ENCODE results near the gene SLC30A1.

The SLC30A1 gene

DNA sequence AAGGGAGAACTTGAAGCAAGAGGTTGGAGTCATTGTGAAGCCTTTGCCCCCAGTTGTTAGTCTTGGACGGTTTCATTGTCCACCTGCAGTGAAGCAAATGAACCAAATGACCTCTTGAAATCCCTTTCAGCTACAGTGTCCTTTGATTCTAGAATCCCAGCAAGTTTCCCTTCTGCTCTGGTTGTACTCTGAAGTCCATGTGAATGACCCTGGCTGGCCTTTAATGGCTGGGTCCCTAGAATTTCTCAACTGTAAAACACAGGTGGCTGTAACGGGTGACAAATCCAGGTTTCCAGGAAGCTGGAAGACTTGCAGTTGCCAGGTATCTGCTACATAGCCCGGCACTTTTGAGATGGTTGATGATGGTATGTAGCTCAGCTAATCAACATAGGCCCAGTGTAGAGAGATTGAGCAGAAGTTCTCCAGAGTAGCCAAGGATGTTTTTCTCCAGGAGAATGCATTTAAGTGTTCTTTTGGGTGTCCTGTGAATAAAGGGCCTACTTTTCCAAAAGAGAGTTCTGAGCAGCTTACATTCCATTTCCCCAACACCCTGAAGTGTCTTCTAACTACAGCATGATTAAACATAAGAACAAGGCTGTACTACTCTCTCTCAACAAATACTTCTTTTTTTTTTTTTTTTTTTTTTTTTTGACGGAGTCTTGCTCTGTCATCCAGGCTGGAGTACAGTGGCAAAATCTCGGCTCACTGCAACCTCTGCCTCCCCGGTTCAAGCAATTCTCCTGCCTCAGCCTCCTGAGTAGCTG is 17.6 kb upstream of the SLC30A1 start:
- TF ChIP-seq, protein P1, sequence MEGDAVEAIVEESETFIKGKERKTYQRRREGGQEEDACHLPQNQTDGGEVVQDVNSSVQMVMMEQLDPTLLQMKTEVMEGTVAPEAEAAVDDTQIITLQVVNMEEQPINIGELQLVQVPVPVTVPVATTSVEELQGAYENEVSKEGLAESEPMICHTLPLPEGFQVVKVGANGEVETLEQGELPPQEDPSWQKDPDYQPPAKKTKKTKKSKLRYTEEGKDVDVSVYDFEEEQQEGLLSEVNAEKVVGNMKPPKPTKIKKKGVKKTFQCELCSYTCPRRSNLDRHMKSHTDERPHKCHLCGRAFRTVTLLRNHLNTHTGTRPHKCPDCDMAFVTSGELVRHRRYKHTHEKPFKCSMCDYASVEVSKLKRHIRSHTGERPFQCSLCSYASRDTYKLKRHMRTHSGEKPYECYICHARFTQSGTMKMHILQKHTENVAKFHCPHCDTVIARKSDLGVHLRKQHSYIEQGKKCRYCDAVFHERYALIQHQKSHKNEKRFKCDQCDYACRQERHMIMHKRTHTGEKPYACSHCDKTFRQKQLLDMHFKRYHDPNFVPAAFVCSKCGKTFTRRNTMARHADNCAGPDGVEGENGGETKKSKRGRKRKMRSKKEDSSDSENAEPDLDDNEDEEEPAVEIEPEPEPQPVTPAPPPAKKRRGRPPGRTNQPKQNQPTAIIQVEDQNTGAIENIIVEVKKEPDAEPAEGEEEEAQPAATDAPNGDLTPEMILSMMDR (IDR thresholded peaks at IDR 0.05; ENCODE audit: low read depth, low read length): no peak
- H3K4me3 ChIP-seq (ENCODE audit: low read depth, low read length): no peak overlapping the region

GRCh38 chr1:211595419-211595818 is 16.5 kb upstream of the SLC30A1 start:
- in situ Hi-C loops (cut with HindIII; ENCODE audit: low sequenced_read_pairs): no loop called here
- TF ChIP-seq, protein P1 (IDR thresholded peaks at IDR 0.05; ENCODE audit: low read depth, low read length): no peak
- DNase-seq (ENCODE audit: low read depth, low spot score): no peak
- H3K4me3 ChIP-seq (ENCODE audit: low read depth, low read length): no peak overlapping the region

More for the DNA sequence above, 17.6 kb upstream of the SLC30A1 start:
- in situ Hi-C loops (cut with HindIII; ENCODE audit: low sequenced_read_pairs): no loop called here
- no peak for DNase-seq (ENCODE audit: low read depth, low spot score)

DNA sequence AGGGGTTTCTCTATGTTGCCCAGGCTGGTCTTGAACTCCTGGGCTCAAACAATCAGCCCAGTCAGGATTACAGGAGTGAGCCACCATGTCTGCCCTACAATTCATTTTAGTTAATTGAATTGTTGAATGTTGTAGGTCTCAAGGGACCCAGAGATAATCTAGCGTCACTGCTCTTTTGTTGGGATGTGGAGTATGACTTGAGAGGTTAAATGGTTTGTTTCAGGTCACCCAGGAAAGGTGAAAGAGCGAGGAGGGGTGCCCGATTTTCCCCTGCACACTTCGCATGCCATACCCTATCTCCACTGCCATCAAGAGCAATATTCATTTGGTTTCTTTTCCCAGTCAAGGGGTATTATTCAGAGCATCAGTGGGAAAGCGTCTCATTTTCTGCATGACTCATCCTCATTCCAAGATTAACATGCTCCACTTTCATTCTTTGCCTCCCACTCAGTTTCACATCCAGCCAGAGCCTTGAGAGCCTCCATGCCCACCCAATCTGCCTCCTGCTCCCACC is 13.1 kb upstream of the SLC30A1 start:
- TF ChIP-seq, protein P1 (IDR thresholded peaks at IDR 0.05; ENCODE audit: low read depth, low read length): no peak
- in situ Hi-C loops (cut with HindIII; ENCODE audit: low sequenced_read_pairs): no loop called here
- peak; percentile 85 for DNase-seq (ENCODE audit: low read depth, low spot score)
- no peak overlapping the region for H3K4me3 ChIP-seq (ENCODE audit: low read depth, low read length)

DNA sequence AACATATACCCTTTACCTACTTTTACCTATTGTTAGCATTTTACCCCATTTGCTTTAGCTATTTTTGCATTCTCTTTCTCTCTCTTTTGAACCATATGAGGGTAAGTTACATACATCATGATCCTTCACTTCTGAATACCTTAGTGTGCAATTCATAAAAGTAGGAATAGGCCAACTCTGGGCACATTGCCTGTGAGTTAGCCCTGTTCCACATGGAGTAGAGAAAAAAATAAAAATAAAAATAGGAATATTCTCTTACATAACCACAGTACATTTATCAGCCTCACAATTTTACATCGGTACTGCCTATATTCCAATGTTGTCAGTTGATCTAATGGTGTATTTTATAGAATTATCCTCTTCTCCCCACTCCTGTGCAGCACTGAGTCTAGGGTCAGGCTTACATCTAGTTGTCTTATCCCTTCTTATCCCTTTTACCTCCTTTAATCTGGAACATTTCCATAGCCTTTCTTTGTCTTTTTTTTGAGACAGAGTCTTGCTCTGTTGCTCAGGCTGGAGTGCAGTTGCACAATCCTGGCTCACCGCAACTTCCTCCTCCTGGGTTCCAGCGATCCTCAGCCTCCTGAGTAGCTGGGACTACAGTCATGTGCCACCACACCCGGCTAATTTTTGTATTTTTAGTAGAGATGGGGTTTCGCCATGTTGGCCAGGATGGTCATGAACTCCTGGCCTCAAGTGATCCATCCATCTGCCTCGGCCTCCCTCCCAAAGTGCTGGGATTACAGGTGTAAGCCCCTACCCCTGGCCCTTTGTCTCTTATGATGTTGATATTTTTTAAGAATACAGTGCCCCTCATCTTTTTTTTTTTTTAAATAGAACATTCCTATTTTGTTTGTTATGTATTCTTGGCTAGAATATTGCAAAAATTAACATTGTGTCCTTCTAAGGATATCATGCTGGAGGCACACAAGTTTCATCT is 11.1 kb upstream of the SLC30A1 start:
- DNase-seq (ENCODE audit: low read depth, low spot score): no peak
- in situ Hi-C loops (cut with HindIII; ENCODE audit: low sequenced_read_pairs): no loop called here
- no peak overlapping the region for H3K4me3 ChIP-seq (ENCODE audit: low read depth, low read length)
- TF ChIP-seq, protein P1 (IDR thresholded peaks at IDR 0.05; ENCODE audit: low read depth, low read length): no peak

GRCh38 chr1:211588711-211589110 is 9.8 kb upstream of the SLC30A1 start:
- in situ Hi-C loops (cut with HindIII; ENCODE audit: low sequenced_read_pairs): no loop called here
- TF ChIP-seq, protein P1 (IDR thresholded peaks at IDR 0.05; ENCODE audit: low read depth, low read length): no peak
- no peak overlapping the region for H3K4me3 ChIP-seq (ENCODE audit: low read depth, low read length)
- DNase-seq (ENCODE audit: low read depth, low spot score): no peak

- in situ Hi-C loops (cut with HindIII; ENCODE audit: low sequenced_read_pairs): no loop called here
- no peak overlapping the region for H3K4me3 ChIP-seq (ENCODE audit: low read depth, low read length)
- TF ChIP-seq, protein P1 (IDR thresholded peaks at IDR 0.05; ENCODE audit: low read depth, low read length): no peak
- no peak for DNase-seq (ENCODE audit: low read depth, low spot score)
These were observed 8.2 kb upstream of the SLC30A1 start for GRCh38 chr1:211587123-211587522.

Measured in astrocyte of the spinal cord (primary cell).